ENCODE measurements around the gene MYH14. TPM values are rescaled to one million over a fixed set of nuclear protein-coding genes. Genes with fewer than 3 reads are reported as not detected.

Gene MYH14
- polyA plus RNA-seq, 3 donors = not detected

DNA sequence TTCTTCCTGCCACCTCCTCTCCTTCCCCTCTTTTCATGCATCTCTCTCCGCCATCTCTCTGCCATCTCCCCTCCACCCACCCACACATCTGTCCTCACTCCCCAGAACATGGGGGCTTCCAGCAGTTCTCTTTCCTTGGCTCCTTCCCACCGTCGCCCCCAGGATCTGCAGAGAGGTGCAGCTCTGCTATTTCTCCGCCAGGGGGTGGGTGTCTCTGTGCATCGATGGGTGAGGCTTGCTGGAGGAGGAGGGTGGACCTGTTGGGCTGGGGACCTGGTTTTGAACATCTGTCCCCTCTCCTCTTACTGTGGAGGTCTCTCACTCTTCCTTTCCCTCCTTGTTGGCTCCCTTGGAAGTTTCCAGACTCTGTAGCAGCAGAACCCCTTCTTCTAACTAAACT is 51.7 kb downstream of the MYH14 start:
- Mint-ChIP-seq H3K27ac (no peak overlapping the region), H3K9me3 (peaks cover 17 to 41% (median 31%) of the 10 kb centered on the region in 7 donors), H3K36me3 (no peaks in the 10 kb centered on the region), H3K27me3 (ENCODE audit: low read depth in 3 of 3) (peaks cover 3 to 10% (median 4%) of the 10 kb centered on the region in 3 donors), H3K4me1 (no peaks in the 10 kb centered on the region), H3K4me3 (no peak overlapping the region)
- Histone ChIP-seq H3K27me3 (ENCODE audit: control insufficient read depth in 2 of 2, insufficient read depth in 2 of 2, low read length in 2 of 2) (no peaks in the 10 kb centered on the region), H3K4me3 (replicated peaks in 1 of 3; ENCODE audit: low read depth in 2 of 3, low read length in 3 of 3) (no peak overlapping the region), H3K27ac (ENCODE audit: low read depth in 1 of 2, low read length in 2 of 2) (no peak overlapping the region), H3K9me3 (replicated peaks in 1 of 2; ENCODE audit: control insufficient read depth in 1 of 2, insufficient read depth in 1 of 2, low read length in 2 of 2) (peaks cover 23 to 30% of the 10 kb centered on the region in 2 donors), H3K4me2 (replicated peaks; ENCODE audit: extremely low read depth, low read length, poor library complexity, severe bottlenecking) (no peak overlapping the region), H2AFZ (ENCODE audit: insufficient read depth, low read depth, low read length, poor library complexity, severe bottlenecking) (no peak overlapping the region), H4K20me1 (ENCODE audit: insufficient read depth, low read length) (no peaks in the 10 kb centered on the region), H3K9ac (ENCODE audit: insufficient read depth, low read length, poor library complexity, severe bottlenecking) (no peak overlapping the region), H3K36me3 (replicated peaks in 1 of 2; ENCODE audit: control insufficient read depth in 1 of 2, insufficient read depth in 2 of 2, low read length in 2 of 2) (no peaks in the 10 kb centered on the region), H3K4me1 (ENCODE audit: control insufficient read depth in 1 of 2, insufficient read depth in 2 of 2, low read length in 2 of 2) (no peaks in the 10 kb centered on the region), H3K79me2 (ENCODE audit: insufficient read depth, low read length) (no peaks in the 10 kb centered on the region)
- DNase-seq = no peak
- intact Hi-C loops (cut with micrococcal nuclease) = no loop called here
- TF ChIP-seq, protein P1, sequence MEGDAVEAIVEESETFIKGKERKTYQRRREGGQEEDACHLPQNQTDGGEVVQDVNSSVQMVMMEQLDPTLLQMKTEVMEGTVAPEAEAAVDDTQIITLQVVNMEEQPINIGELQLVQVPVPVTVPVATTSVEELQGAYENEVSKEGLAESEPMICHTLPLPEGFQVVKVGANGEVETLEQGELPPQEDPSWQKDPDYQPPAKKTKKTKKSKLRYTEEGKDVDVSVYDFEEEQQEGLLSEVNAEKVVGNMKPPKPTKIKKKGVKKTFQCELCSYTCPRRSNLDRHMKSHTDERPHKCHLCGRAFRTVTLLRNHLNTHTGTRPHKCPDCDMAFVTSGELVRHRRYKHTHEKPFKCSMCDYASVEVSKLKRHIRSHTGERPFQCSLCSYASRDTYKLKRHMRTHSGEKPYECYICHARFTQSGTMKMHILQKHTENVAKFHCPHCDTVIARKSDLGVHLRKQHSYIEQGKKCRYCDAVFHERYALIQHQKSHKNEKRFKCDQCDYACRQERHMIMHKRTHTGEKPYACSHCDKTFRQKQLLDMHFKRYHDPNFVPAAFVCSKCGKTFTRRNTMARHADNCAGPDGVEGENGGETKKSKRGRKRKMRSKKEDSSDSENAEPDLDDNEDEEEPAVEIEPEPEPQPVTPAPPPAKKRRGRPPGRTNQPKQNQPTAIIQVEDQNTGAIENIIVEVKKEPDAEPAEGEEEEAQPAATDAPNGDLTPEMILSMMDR (IDR thresholded peaks at IDR 0.05) = no peak
- WGBS (ENCODE audit: insufficient coverage) = 100% methylated on average over 1 of the region's 5 CpGs

DNA sequence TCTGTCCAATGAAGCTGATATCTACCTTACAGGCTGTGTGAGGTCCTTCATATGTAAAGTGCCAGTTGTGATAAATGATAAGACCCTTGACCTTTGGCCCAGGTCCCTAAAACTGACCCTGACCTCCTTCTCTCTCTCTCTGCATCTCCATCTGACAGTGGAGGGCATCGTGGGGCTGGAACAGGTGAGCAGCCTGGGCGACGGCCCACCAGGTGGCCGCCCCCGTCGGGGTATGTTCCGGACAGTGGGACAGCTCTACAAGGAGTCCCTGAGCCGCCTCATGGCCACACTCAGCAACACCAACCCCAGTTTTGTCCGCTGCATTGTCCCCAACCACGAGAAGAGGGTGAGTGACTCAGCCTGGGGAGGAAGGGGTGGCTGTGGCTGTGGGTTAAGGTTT is 53.7 kb downstream of the MYH14 start:
- Mint-ChIP-seq H3K4me1 (no peaks in the 10 kb centered on the region), H3K36me3 (no peaks in the 10 kb centered on the region), H3K27me3 (ENCODE audit: low read depth in 3 of 3) (peaks cover 2 to 12% (median 2%) of the 10 kb centered on the region in 3 donors), H3K9me3 (peaks cover 14 to 36% (median 26%) of the 10 kb centered on the region in 7 donors), H3K27ac (no peak overlapping the region), H3K4me3 (no peak overlapping the region)
- no peak for DNase-seq
- Histone ChIP-seq H3K4me2 (replicated peaks; ENCODE audit: extremely low read depth, low read length, poor library complexity, severe bottlenecking) (no peak overlapping the region), H4K20me1 (ENCODE audit: insufficient read depth, low read length) (no peaks in the 10 kb centered on the region), H3K27me3 (ENCODE audit: control insufficient read depth in 2 of 2, insufficient read depth in 2 of 2, low read length in 2 of 2) (no peaks in the 10 kb centered on the region), H3K9me3 (replicated peaks in 1 of 2; ENCODE audit: control insufficient read depth in 1 of 2, insufficient read depth in 1 of 2, low read length in 2 of 2) (peaks cover 21 to 26% of the 10 kb centered on the region in 2 donors), H3K79me2 (ENCODE audit: insufficient read depth, low read length) (no peaks in the 10 kb centered on the region), H3K27ac (ENCODE audit: low read depth in 1 of 2, low read length in 2 of 2) (no peak overlapping the region), H3K36me3 (replicated peaks in 1 of 2; ENCODE audit: control insufficient read depth in 1 of 2, insufficient read depth in 2 of 2, low read length in 2 of 2) (no peaks in the 10 kb centered on the region), H3K4me3 (replicated peaks in 1 of 3; ENCODE audit: low read depth in 2 of 3, low read length in 3 of 3) (no peak overlapping the region), H3K9ac (ENCODE audit: insufficient read depth, low read length, poor library complexity, severe bottlenecking) (no peak overlapping the region), H3K4me1 (ENCODE audit: control insufficient read depth in 1 of 2, insufficient read depth in 2 of 2, low read length in 2 of 2) (no peaks in the 10 kb centered on the region), H2AFZ (ENCODE audit: insufficient read depth, low read depth, low read length, poor library complexity, severe bottlenecking) (no peak overlapping the region)
- intact Hi-C loops (cut with micrococcal nuclease) = no loop called here
- TF ChIP-seq, protein P1 (IDR thresholded peaks at IDR 0.05) = no peak
- 83% methylated on average over 3 of the region's 10 CpGs for WGBS (ENCODE audit: insufficient coverage)

Measured in CD14-positive monocyte (primary cell).